Osteocyte (in vitro differentiated cells): ENCODE data around the gene EFCC1. TPM values are rescaled to one million over a fixed set of nuclear protein-coding genes. Genes with fewer than 3 reads are reported as not detected.
A peak's percentile ranks its signal among the peaks of the same experiment; 100 is the strongest.

Source experiments
- DNase-seq: peaks from one replicate; pipeline ENCODE4 v3.0.0; 2021; ENCODE audit warnings: mixed read lengths; ENCODE audit not compliant: unreplicated experiment; ENCODE audit errors: extremely low spot score
- H3K27ac Mint-ChIP-seq: one replicate; pipeline ENCODE4 v1.8.0; 2021; ENCODE audit warnings: mild to moderate bottlenecking, mixed read lengths; ENCODE audit not compliant: unreplicated experiment
- H3K27me3 Mint-ChIP-seq: one replicate; pipeline ENCODE4 v1.8.0; 2021; ENCODE audit warnings: mixed read lengths; ENCODE audit not compliant: unreplicated experiment
- H3K36me3 Mint-ChIP-seq: one replicate; pipeline ENCODE4 v1.8.0; 2021; ENCODE audit warnings: mixed read lengths; ENCODE audit not compliant: unreplicated experiment
- H3K4me1 Mint-ChIP-seq: one replicate; pipeline ENCODE4 v1.8.0; 2021; ENCODE audit warnings: mixed read lengths; ENCODE audit not compliant: unreplicated experiment
- H3K4me3 Mint-ChIP-seq: one replicate; pipeline ENCODE4 v1.8.0; 2021; ENCODE audit warnings: mild to moderate bottlenecking, moderate library complexity, mixed read lengths; ENCODE audit not compliant: unreplicated experiment
- H3K9me3 Mint-ChIP-seq: one replicate; pipeline ENCODE4 v1.8.0; 2021; ENCODE audit warnings: mixed read lengths; ENCODE audit not compliant: unreplicated experiment
- CTCF ChIP-seq: fragments of 200-600 bp; sonication (generic); IDR thresholded peaks from 2 replicates; pipeline ENCODE4 v1.5.0; 2021; ENCODE audit warnings: antibody characterized with exemption, mild to moderate bottlenecking, moderate library complexity
- total RNA-seq: library from RNA; stranded (reverse); gene quantifications from 2 replicates; pipeline ENCODE4 v1.2.1, GENCODE V29; 2021

Gene EFCC1
- total RNA-seq, 1 donor from 2014 or later: not detected

DNA sequence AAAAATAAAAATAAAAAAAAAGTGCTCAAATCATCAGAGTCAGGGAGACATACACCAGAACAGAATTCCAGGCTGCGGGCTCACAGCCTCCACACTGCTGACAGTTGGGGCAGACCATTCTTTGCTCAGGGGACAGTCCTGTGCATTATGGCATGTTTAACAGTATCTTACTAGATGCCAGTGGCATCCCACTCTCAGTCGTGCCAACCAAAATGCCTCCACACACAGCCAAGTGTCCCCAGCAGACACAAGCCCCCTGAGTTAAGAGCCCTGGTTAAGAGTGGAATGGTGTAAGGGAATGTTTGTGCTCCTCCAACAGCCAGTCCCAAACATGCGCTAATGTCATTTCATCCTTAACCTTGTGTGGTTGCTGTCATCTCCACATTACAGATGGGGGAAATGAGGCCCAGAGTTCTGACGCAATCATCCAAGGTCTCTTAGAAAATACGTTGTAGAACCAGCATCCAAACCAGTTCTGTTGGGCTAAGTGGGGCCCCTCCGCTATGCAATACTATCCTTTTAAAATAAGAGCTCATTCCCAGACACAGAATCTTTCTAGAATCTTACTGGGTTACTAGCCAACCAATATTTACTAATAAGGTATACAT lies 33.3 kb upstream of the EFCC1 start:
- H3K4me1 Mint-ChIP-seq: no peaks in the 10 kb centered on the region
- no peak for TF ChIP-seq CTCF
- no peak overlapping the region for H3K27ac Mint-ChIP-seq

GRCh38 chr3:128969993-128970739 lies 30.9 kb upstream of the EFCC1 start:
- DNase-seq: no peak
- Mint-ChIP-seq H3K27me3 (peaks cover 34% of the 10 kb centered on the region), H3K27ac (no peak overlapping the region), H3K4me1 (no peaks in the 10 kb centered on the region), H3K9me3 (no peaks in the 10 kb centered on the region), H3K36me3 (no peaks in the 10 kb centered on the region), H3K4me3 (no peak overlapping the region)
- TF ChIP-seq CTCF: peak; percentile 96

More for the DNA sequence above, 33.3 kb upstream of the EFCC1 start:
- Mint-ChIP-seq H3K36me3 (no peaks in the 10 kb centered on the region), H3K27me3 (peaks cover 28% of the 10 kb centered on the region), H3K4me3 (no peak overlapping the region), H3K9me3 (no peaks in the 10 kb centered on the region)
- no peak for DNase-seq

GRCh38 chr3:128970740-128971047 lies 30.4 kb upstream of the EFCC1 start:
- Mint-ChIP-seq H3K36me3 (no peaks in the 10 kb centered on the region), H3K4me1 (no peaks in the 10 kb centered on the region), H3K27me3 (peaks cover 35% of the 10 kb centered on the region), H3K9me3 (no peaks in the 10 kb centered on the region), H3K4me3 (no peak overlapping the region), H3K27ac (no peak overlapping the region)
- no peak for DNase-seq
- TF ChIP-seq CTCF: no peak

DNA sequence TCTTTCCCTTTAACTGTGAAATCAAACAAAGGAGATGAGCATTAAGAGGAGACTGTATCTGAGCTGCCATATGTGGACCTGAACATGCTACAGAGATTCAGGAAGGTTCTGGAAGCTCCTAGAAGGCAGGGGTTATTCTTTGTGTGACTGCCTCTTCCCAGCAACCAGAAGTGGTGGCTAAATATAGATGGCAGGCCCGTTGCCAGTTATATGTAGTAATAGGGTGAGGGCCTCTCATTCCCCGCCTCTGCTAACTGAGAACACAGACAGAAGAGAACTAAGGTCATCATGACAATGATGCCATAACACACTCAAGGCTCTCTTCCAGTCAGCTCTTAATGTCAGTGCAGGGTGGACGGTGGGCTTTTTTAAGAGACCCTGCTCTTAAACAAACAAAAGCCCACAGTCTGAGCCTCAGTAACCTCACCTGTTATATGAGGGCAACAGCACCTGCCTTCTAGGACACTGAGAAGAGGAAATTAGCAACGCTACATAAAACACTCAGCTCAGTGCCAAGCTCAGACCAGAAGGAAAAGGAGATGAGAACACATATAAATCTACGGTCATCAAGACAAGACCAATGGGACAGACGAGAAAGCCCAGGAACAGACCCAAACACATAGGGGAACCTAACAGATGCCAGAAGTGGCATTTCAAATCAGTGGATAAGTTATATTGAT lies 29.5 kb upstream of the EFCC1 start:
- no peak for DNase-seq

More for the DNA sequence above, 29.5 kb upstream of the EFCC1 start:
- Mint-ChIP-seq H3K36me3 (no peaks in the 10 kb centered on the region), H3K4me3 (no peak overlapping the region), H3K27me3 (peaks cover 37% of the 10 kb centered on the region), H3K27ac (no peak overlapping the region), H3K4me1 (no peaks in the 10 kb centered on the region), H3K9me3 (no peaks in the 10 kb centered on the region)
- no peak for TF ChIP-seq CTCF
